Ascending aorta (tissue), 2 donors: Measurements from ENCODE around the gene LRRC17. TPM values are rescaled to one million over a fixed set of nuclear protein-coding genes. Genes with fewer than 3 reads are reported as not detected.

Experiments used
- DNase-seq, 2 donors: peaks; one replicate each; pipeline ENCODE4 v3.0.0-alpha.2; 2019; ENCODE audit warnings: low spot score in 2 of 2
- H3K27ac ChIP-seq, 2 donors: fragments of 200-600 bp; sonication (generic); one replicate each; pipeline ENCODE4 v1.5.1; 2016 to 2017; ENCODE audit warnings: mild to moderate bottlenecking in 1 of 2
- H3K27me3 ChIP-seq: fragments of 200-600 bp; sonication (generic); one replicate; pipeline ENCODE4 v1.5.1; 2017
- H3K36me3 ChIP-seq, 2 donors: fragments of 200-600 bp; sonication (generic); one replicate each; pipeline ENCODE4 v1.5.1; 2016
- H3K4me1 ChIP-seq, 2 donors: fragments of 200-600 bp; sonication (generic); one replicate each; pipeline ENCODE4 v1.5.1; 2016 to 2017; ENCODE audit warnings: mild to moderate bottlenecking in 1 of 2
- H3K4me3 ChIP-seq, 2 donors: fragments of 200-600 bp; sonication (generic); one replicate each; pipeline ENCODE4 v1.5.1; 2016 to 2017; ENCODE audit warnings: mild to moderate bottlenecking in 1 of 2
- H3K9me3 ChIP-seq, 2 donors: fragments of 200-600 bp; sonication (generic); one replicate each; pipeline ENCODE4 v1.5.1; 2016
- CTCF ChIP-seq, 3 experiments: fragments of 200-600 bp in 2 of 3; fragments of 450-650 bp in 1 of 3; sonication (generic) in 2 of 3; IDR thresholded peaks; one replicate each; pipeline ENCODE4 v1.5.1; 2016 to 2019; ENCODE audit warnings: antibody characterized with exemption in 3 of 3, mild to moderate bottlenecking in 1 of 3, moderate library complexity in 1 of 3
- intact Hi-C: fragments of 100-400 bp; cut with DNase I; formaldehyde crosslinking; loops from one replicate; pipeline ENCODE4 v1.15.1; 2023
- total RNA-seq: library from RNA; depleted of rRNA; stranded (reverse); fragments of >200 nt; gene quantifications from one replicate; pipeline ENCODE4 v1.1.0, GENCODE V29; 2016

The LRRC17 gene
- total RNA-seq, 1 donor from 2014 or later: 10.5 TPM

GRCh38 chr7:102935450-102936115 is 22.8 kb downstream of the LRRC17 start:
- Histone ChIP-seq H3K4me3 (peak overlapping the region; percentile 29 to 37), H3K27me3 (no peaks in the 10 kb centered on the region), H3K9me3 (no peaks in the 10 kb centered on the region), H3K4me1 (peaks cover 11 to 33% of the 10 kb centered on the region in 2 donors), H3K36me3 (no peaks in the 10 kb centered on the region), H3K27ac (peak overlapping the region; percentile 66 to 88)
- TF ChIP-seq CTCF (IDR thresholded peaks at IDR 0.05): no peak
- intact Hi-C loops: loop anchor here (2.0 kb wide), 1 partner anchor 57 kb away; no protein-coding TSS in a partner anchor
- DNase-seq: no peak

GRCh38 chr7:102938679-102939078 is 25.9 kb downstream of the LRRC17 start:
- no peak for DNase-seq
- Histone ChIP-seq H3K36me3 (no peaks in the 10 kb centered on the region), H3K9me3 (no peaks in the 10 kb centered on the region), H3K27me3 (no peaks in the 10 kb centered on the region), H3K4me3 (no peak overlapping the region), H3K4me1 (peaks cover 14 to 32% of the 10 kb centered on the region in 2 donors), H3K27ac (peak overlapping the region in 1 of 2 donors; percentile 54)
- no peak for TF ChIP-seq CTCF (IDR thresholded peaks at IDR 0.05)
- intact Hi-C loops: no loop called here

GRCh38 chr7:102942181-102942866 is 29.5 kb downstream of the LRRC17 start:
- H3K27me3 ChIP-seq: no peaks in the 10 kb centered on the region
- peaks cover 11 to 18% of the 10 kb centered on the region in 2 donors for H3K4me1 ChIP-seq
- no peaks in the 10 kb centered on the region for H3K9me3 ChIP-seq
- DNase-seq: no peak
- H3K4me3 ChIP-seq: peak overlapping the region in 1 of 2 donors; percentile 37
- H3K27ac ChIP-seq: peak overlapping the region; percentile 2 to 31
- H3K36me3 ChIP-seq: no peaks in the 10 kb centered on the region
- TF ChIP-seq CTCF (IDR thresholded peaks at IDR 0.05): no peak
- intact Hi-C loops: no loop called here

GRCh38 chr7:102942868-102943267 is 30.1 kb downstream of the LRRC17 start:
- H3K27ac ChIP-seq: peak overlapping the region in 1 of 2 donors; percentile 29
- no peaks in the 10 kb centered on the region for H3K9me3 ChIP-seq
- H3K4me1 ChIP-seq: peaks cover 11 to 14% of the 10 kb centered on the region in 2 donors
- intact Hi-C loops: no loop called here
- H3K36me3 ChIP-seq: no peaks in the 10 kb centered on the region
- peak overlapping the region in 1 of 2 donors; percentile 37 for H3K4me3 ChIP-seq
- no peak for DNase-seq
- no peak for TF ChIP-seq CTCF (IDR thresholded peaks at IDR 0.05)
- H3K27me3 ChIP-seq: no peaks in the 10 kb centered on the region

GRCh38 chr7:102943423-102944169 is 30.8 kb downstream of the LRRC17 start:
- Histone ChIP-seq H3K36me3 (no peaks in the 10 kb centered on the region), H3K27ac (no peak overlapping the region)
- intact Hi-C loops: no loop called here

More at GRCh38 chr7:102943423-102944169, 30.8 kb downstream of the LRRC17 start:
- peaks cover 6 to 11% of the 10 kb centered on the region in 2 donors for H3K4me1 ChIP-seq
- no peak for TF ChIP-seq CTCF (IDR thresholded peaks at IDR 0.05)
- H3K4me3 ChIP-seq: no peak overlapping the region
- H3K27me3 ChIP-seq: no peaks in the 10 kb centered on the region
- H3K9me3 ChIP-seq: no peaks in the 10 kb centered on the region
- no peak for DNase-seq
